ENCODE measurements around the gene SPATA25. TPM values are rescaled to one million over a fixed set of nuclear protein-coding genes. Genes with fewer than 3 reads are reported as not detected.

Gene SPATA25
- total and polyA plus RNA-seq, 9 donors: 4.1 to 9.3 (median 5.3) TPM

Other genes starting within 250 kb of the SPATA25 start
- gene WFDC11, start 217.4 kb downstream of the SPATA25 start, total RNA-seq: not detected
- gene WFDC11, start 217.4 kb downstream of the SPATA25 start, polyA plus RNA-seq (ENCODE audit: insufficient read depth in 1 of 8, insufficient read length in 8 of 8, low replicate concordance in 1 of 8): under 1 TPM in 1 of 8 donors, not detected in 7; 0.21 TPM
- not detected for gene WFDC13, start 185.6 kb downstream of the SPATA25 start, total RNA-seq
- not detected for gene WFDC13, start 185.6 kb downstream of the SPATA25 start, polyA plus RNA-seq (ENCODE audit: insufficient read depth in 1 of 8, insufficient read length in 8 of 8, low replicate concordance in 1 of 8)
- gene WFDC10B, start 182.6 kb downstream of the SPATA25 start, total RNA-seq: not detected
- not detected for gene WFDC10B, start 182.6 kb downstream of the SPATA25 start, polyA plus RNA-seq (ENCODE audit: insufficient read depth in 1 of 8, insufficient read length in 8 of 8, low replicate concordance in 1 of 8)
- not detected for gene SPINT4, start 165.3 kb downstream of the SPATA25 start, total RNA-seq
- gene SPINT4, start 165.3 kb downstream of the SPATA25 start, polyA plus RNA-seq (ENCODE audit: insufficient read depth in 1 of 8, insufficient read length in 8 of 8, low replicate concordance in 1 of 8): not detected
- 0.62 TPM for gene WFDC3, start 95.7 kb downstream of the SPATA25 start, total RNA-seq
- gene WFDC3, start 95.7 kb downstream of the SPATA25 start, polyA plus RNA-seq (ENCODE audit: insufficient read depth in 1 of 8, insufficient read length in 8 of 8, low replicate concordance in 1 of 8): 1 to 10 TPM in 4 of 8 donors, under 1 TPM in 4; 0.31 to 2.4 (median 0.92) TPM
- gene DNTTIP1, start 95.7 kb downstream of the SPATA25 start, total RNA-seq: 18.1 TPM
- gene DNTTIP1, start 95.7 kb downstream of the SPATA25 start, polyA plus RNA-seq (ENCODE audit: insufficient read depth in 1 of 8, insufficient read length in 8 of 8, low replicate concordance in 1 of 8): 10 to 100 TPM; 34.7 to 45.1 (median 43.2) TPM
- gene UBE2C, start 75.0 kb downstream of the SPATA25 start, total RNA-seq: 23.1 TPM
- 10 to 100 TPM; 31.6 to 50.4 (median 44.8) TPM for gene UBE2C, start 75.0 kb downstream of the SPATA25 start, polyA plus RNA-seq (ENCODE audit: insufficient read depth in 1 of 8, insufficient read length in 8 of 8, low replicate concordance in 1 of 8)
- 3,356 TPM for gene TNNC2, start 60.3 kb downstream of the SPATA25 start, total RNA-seq
- 1,000 to 10,000 TPM; 3,151 to 8,511 (median 6,761) TPM for gene TNNC2, start 60.3 kb downstream of the SPATA25 start, polyA plus RNA-seq (ENCODE audit: insufficient read depth in 1 of 8, insufficient read length in 8 of 8, low replicate concordance in 1 of 8)
- 29.5 TPM for gene SNX21, start 53.8 kb downstream of the SPATA25 start, total RNA-seq
- 10 to 100 TPM; 20.0 to 25.4 (median 22.1) TPM for gene SNX21, start 53.8 kb downstream of the SPATA25 start, polyA plus RNA-seq (ENCODE audit: insufficient read depth in 1 of 8, insufficient read length in 8 of 8, low replicate concordance in 1 of 8)
- 19.7 TPM for gene ACOT8, start 30.2 kb downstream of the SPATA25 start, total RNA-seq
- gene ACOT8, start 30.2 kb downstream of the SPATA25 start, polyA plus RNA-seq (ENCODE audit: insufficient read depth in 1 of 8, insufficient read length in 8 of 8, low replicate concordance in 1 of 8): 10 to 100 TPM; 16.8 to 22.5 (median 18.4) TPM
- gene ZSWIM3, start 30.0 kb downstream of the SPATA25 start, total RNA-seq: 5.6 TPM
- gene ZSWIM3, start 30.0 kb downstream of the SPATA25 start, polyA plus RNA-seq (ENCODE audit: insufficient read depth in 1 of 8, insufficient read length in 8 of 8, low replicate concordance in 1 of 8): 1 to 10 TPM; 3.1 to 4.1 (median 3.3) TPM
- 5.1 TPM for gene ZSWIM1, start 6.4 kb downstream of the SPATA25 start, total RNA-seq
- gene ZSWIM1, start 6.4 kb downstream of the SPATA25 start, polyA plus RNA-seq (ENCODE audit: insufficient read depth in 1 of 8, insufficient read length in 8 of 8, low replicate concordance in 1 of 8): 10 to 100 TPM in 4 of 8 donors, 1 to 10 TPM in 4; 8.1 to 12.3 (median 9.8) TPM
- 15.0 TPM for gene NEURL2, start 3.6 kb upstream of the SPATA25 start, total RNA-seq
- gene NEURL2, start 3.6 kb upstream of the SPATA25 start, polyA plus RNA-seq (ENCODE audit: insufficient read depth in 1 of 8, insufficient read length in 8 of 8, low replicate concordance in 1 of 8): 10 to 100 TPM; 10.3 to 18.8 (median 16.0) TPM
- 38.9 TPM for gene CTSA, start 3.7 kb upstream of the SPATA25 start, total RNA-seq
- gene CTSA, start 3.7 kb upstream of the SPATA25 start, polyA plus RNA-seq (ENCODE audit: insufficient read depth in 1 of 8, insufficient read length in 8 of 8, low replicate concordance in 1 of 8): 10 to 100 TPM; 60.7 to 97.4 (median 68.5) TPM
- 17.9 TPM for gene PLTP, start 24.5 kb upstream of the SPATA25 start, total RNA-seq
- 10 to 100 TPM; 13.0 to 39.4 (median 25.5) TPM for gene PLTP, start 24.5 kb upstream of the SPATA25 start, polyA plus RNA-seq (ENCODE audit: insufficient read depth in 1 of 8, insufficient read length in 8 of 8, low replicate concordance in 1 of 8)
- 9.4 TPM for gene PCIF1, start 47.1 kb upstream of the SPATA25 start, total RNA-seq
- 10 to 100 TPM; 23.4 to 31.7 (median 27.9) TPM for gene PCIF1, start 47.1 kb upstream of the SPATA25 start, polyA plus RNA-seq (ENCODE audit: insufficient read depth in 1 of 8, insufficient read length in 8 of 8, low replicate concordance in 1 of 8)
- gene ZNF335, start 84.6 kb upstream of the SPATA25 start, total RNA-seq: 7.8 TPM
- gene ZNF335, start 84.6 kb upstream of the SPATA25 start, polyA plus RNA-seq (ENCODE audit: insufficient read depth in 1 of 8, insufficient read length in 8 of 8, low replicate concordance in 1 of 8): 10 to 100 TPM in 4 of 8 donors, 1 to 10 TPM in 4; 8.2 to 12.4 (median 10.3) TPM
- gene MMP9, start 121.3 kb upstream of the SPATA25 start, total RNA-seq: 0.13 TPM
- 1 to 10 TPM in 1 of 8 donors, under 1 TPM in 7; 0.13 to 1.1 (median 0.38) TPM for gene MMP9, start 121.3 kb upstream of the SPATA25 start, polyA plus RNA-seq (ENCODE audit: insufficient read depth in 1 of 8, insufficient read length in 8 of 8, low replicate concordance in 1 of 8)
- 0.13 TPM for gene SLC12A5, start 141.6 kb upstream of the SPATA25 start, total RNA-seq
- 1 to 10 TPM in 6 of 8 donors, under 1 TPM in 2; 0.87 to 2.3 (median 1.3) TPM for gene SLC12A5, start 141.6 kb upstream of the SPATA25 start, polyA plus RNA-seq (ENCODE audit: insufficient read depth in 1 of 8, insufficient read length in 8 of 8, low replicate concordance in 1 of 8)
- 19.3 TPM for gene NCOA5, start 202.3 kb upstream of the SPATA25 start, total RNA-seq
- 10 to 100 TPM; 25.4 to 39.4 (median 31.1) TPM for gene NCOA5, start 202.3 kb upstream of the SPATA25 start, polyA plus RNA-seq (ENCODE audit: insufficient read depth in 1 of 8, insufficient read length in 8 of 8, low replicate concordance in 1 of 8)
- 6.0 TPM for gene CD40, start 230.7 kb upstream of the SPATA25 start, total RNA-seq
- 1 to 10 TPM; 5.2 to 7.5 (median 6.0) TPM for gene CD40, start 230.7 kb upstream of the SPATA25 start, polyA plus RNA-seq (ENCODE audit: insufficient read depth in 1 of 8, insufficient read length in 8 of 8, low replicate concordance in 1 of 8)